ENCODE results near the gene LRP8. TPM values are rescaled to one million over a fixed set of nuclear protein-coding genes. Genes with fewer than 3 reads are reported as not detected.

Gene LRP8
- total RNA-seq, 1 donor from 2014 or later: 8.4 TPM

- FAIRE-seq (no peak), DNase-seq (ENCODE audit: low read depth) (no peak)
- Histone ChIP-seq H3K36me3 (ENCODE audit: control insufficient read depth, insufficient read depth, low read length) (no peaks in the 10 kb centered on the region), H3K27me3 (ENCODE audit: control insufficient read depth, insufficient read depth, low read length) (no peaks in the 10 kb centered on the region), H3K4me3 (ENCODE audit: low read depth, low read length) (no peak overlapping the region)
- TF ChIP-seq CTCF (IDR thresholded peaks at IDR 0.05; ENCODE audit: insufficient read depth, low read length, severe bottlenecking): no peak
Observed at GRCh38 chr1:53339736-53340635, 12.1 kb upstream of the LRP8 start.

GRCh38 chr1:53338423-53338822 is 10.6 kb upstream of the LRP8 start:
- DNase-seq (ENCODE audit: low read depth): no peak
- no peaks in the 10 kb centered on the region for H3K27me3 ChIP-seq (ENCODE audit: control insufficient read depth, insufficient read depth, low read length)
- TF ChIP-seq CTCF (IDR thresholded peaks at IDR 0.05; ENCODE audit: insufficient read depth, low read length, severe bottlenecking): no peak
- FAIRE-seq: no peak
- no peak overlapping the region for H3K4me3 ChIP-seq (ENCODE audit: low read depth, low read length)
- H3K36me3 ChIP-seq (ENCODE audit: control insufficient read depth, insufficient read depth, low read length): no peaks in the 10 kb centered on the region

GRCh38 chr1:53337499-53337898 is 9.6 kb upstream of the LRP8 start:
- no peak for DNase-seq (ENCODE audit: low read depth)
- H3K4me3 ChIP-seq (ENCODE audit: low read depth, low read length): no peak overlapping the region
- H3K27me3 ChIP-seq (ENCODE audit: control insufficient read depth, insufficient read depth, low read length): no peaks in the 10 kb centered on the region
- H3K36me3 ChIP-seq (ENCODE audit: control insufficient read depth, insufficient read depth, low read length): no peaks in the 10 kb centered on the region
- FAIRE-seq: no peak
- no peak for TF ChIP-seq CTCF (IDR thresholded peaks at IDR 0.05; ENCODE audit: insufficient read depth, low read length, severe bottlenecking)

- H3K27me3 ChIP-seq (ENCODE audit: control insufficient read depth, insufficient read depth, low read length): no peaks in the 10 kb centered on the region
- no peak for FAIRE-seq
Observed at GRCh38 chr1:53336146-53336545, 8.3 kb upstream of the LRP8 start.

GRCh38 chr1:53335661-53336060 is 7.8 kb upstream of the LRP8 start:
- no peak overlapping the region for H3K4me3 ChIP-seq (ENCODE audit: low read depth, low read length)
- DNase-seq (ENCODE audit: low read depth) (no peak), FAIRE-seq (no peak)
- no peaks in the 10 kb centered on the region for H3K36me3 ChIP-seq (ENCODE audit: control insufficient read depth, insufficient read depth, low read length)
- H3K27me3 ChIP-seq (ENCODE audit: control insufficient read depth, insufficient read depth, low read length): no peaks in the 10 kb centered on the region
- no peak for TF ChIP-seq CTCF (IDR thresholded peaks at IDR 0.05; ENCODE audit: insufficient read depth, low read length, severe bottlenecking)

More at GRCh38 chr1:53336146-53336545, 8.3 kb upstream of the LRP8 start:
- no peak for TF ChIP-seq CTCF (IDR thresholded peaks at IDR 0.05; ENCODE audit: insufficient read depth, low read length, severe bottlenecking)
- no peaks in the 10 kb centered on the region for H3K36me3 ChIP-seq (ENCODE audit: control insufficient read depth, insufficient read depth, low read length)
- no peak for DNase-seq (ENCODE audit: low read depth)
- no peak overlapping the region for H3K4me3 ChIP-seq (ENCODE audit: low read depth, low read length)

All from bronchial epithelial cell (primary cell).